ENCODE measurements around the gene PM20D2. TPM values are rescaled to one million over a fixed set of nuclear protein-coding genes. Genes with fewer than 3 reads are reported as not detected.

The PM20D2 gene
- total and polyA plus RNA-seq, 2 experiments from 2014 or later: 4.4 to 10.2 TPM

GRCh38 chr6:89183294-89183693 lies 37.4 kb downstream of the PM20D2 start:
- H3K27me3 Mint-ChIP-seq (ENCODE audit: insufficient read depth, low read depth, poor library complexity): peaks cover 2% of the 10 kb centered on the region
- TF ChIP-seq NANOG (IDR thresholded peaks at IDR 0.05; ENCODE audit: borderline replicate concordance): no peak
- no peak for TF ChIP-seq STAT1 (IDR thresholded peaks at IDR 0.05; ENCODE audit: unreplicated experiment)
- no peak for TF ChIP-seq REST (IDR thresholded peaks at IDR 0.05; ENCODE audit: unreplicated experiment)
- Histone ChIP-seq H4K20me1 (replicated peaks; ENCODE audit: insufficient read depth) (no peaks in the 10 kb centered on the region), H3K4me2 (no peak overlapping the region), H3K79me2 (replicated peaks; ENCODE audit: insufficient read depth) (no peaks in the 10 kb centered on the region), H2AFZ (no peak overlapping the region), H3K4me1 (ENCODE audit: insufficient read depth) (no peaks in the 10 kb centered on the region), H3K4me3 (no peak overlapping the region), H3K9me2 (ENCODE audit: insufficient read depth) (no peaks in the 10 kb centered on the region), H3F3A (replicated peaks; ENCODE audit: low read depth) (no peaks in the 10 kb centered on the region), H3K27me3 (ENCODE audit: insufficient read depth) (no peaks in the 10 kb centered on the region), H3K36me3 (ENCODE audit: insufficient read depth) (no peaks in the 10 kb centered on the region), H3K27ac (ENCODE audit: low read depth) (no peak overlapping the region)
- ATAC-seq: no peak
- peaks cover 4% of the 10 kb centered on the region; the same call in 2 of the 3 replicates for H3K4me1 Mint-ChIP-seq
- DNase-seq (ENCODE audit: low spot score): no peak
- H3K4me3 Mint-ChIP-seq: no peak overlapping the region
- no peaks in the 10 kb centered on the region for H3K9me3 Mint-ChIP-seq
- H3K36me3 Mint-ChIP-seq (ENCODE audit: low read depth): no peaks in the 10 kb centered on the region
- no peak overlapping the region for H3K27ac Mint-ChIP-seq

- Histone ChIP-seq H3K4me1 (ENCODE audit: insufficient read depth) (no peaks in the 10 kb centered on the region), H3K36me3 (ENCODE audit: insufficient read depth) (no peaks in the 10 kb centered on the region), H3K27ac (ENCODE audit: low read depth) (no peak overlapping the region), H3K4me2 (no peak overlapping the region), H3K9me2 (ENCODE audit: insufficient read depth) (no peaks in the 10 kb centered on the region), H4K20me1 (replicated peaks; ENCODE audit: insufficient read depth) (no peaks in the 10 kb centered on the region), H3F3A (replicated peaks; ENCODE audit: low read depth) (no peaks in the 10 kb centered on the region), H2AFZ (no peak overlapping the region), H3K4me3 (no peak overlapping the region), H3K79me2 (replicated peaks; ENCODE audit: insufficient read depth) (no peaks in the 10 kb centered on the region), H3K27me3 (ENCODE audit: insufficient read depth) (no peaks in the 10 kb centered on the region)
- Mint-ChIP-seq H3K9me3 (no peaks in the 10 kb centered on the region), H3K4me1 (peaks cover 4% of the 10 kb centered on the region; the same call in 2 of the 3 replicates), H3K27ac (no peak overlapping the region), H3K36me3 (ENCODE audit: low read depth) (no peaks in the 10 kb centered on the region), H3K27me3 (ENCODE audit: insufficient read depth, low read depth, poor library complexity) (peaks cover 2% of the 10 kb centered on the region), H3K4me3 (no peak overlapping the region)
- DNase-seq (ENCODE audit: low spot score): peak; percentile 8
- TF ChIP-seq, protein P1, sequence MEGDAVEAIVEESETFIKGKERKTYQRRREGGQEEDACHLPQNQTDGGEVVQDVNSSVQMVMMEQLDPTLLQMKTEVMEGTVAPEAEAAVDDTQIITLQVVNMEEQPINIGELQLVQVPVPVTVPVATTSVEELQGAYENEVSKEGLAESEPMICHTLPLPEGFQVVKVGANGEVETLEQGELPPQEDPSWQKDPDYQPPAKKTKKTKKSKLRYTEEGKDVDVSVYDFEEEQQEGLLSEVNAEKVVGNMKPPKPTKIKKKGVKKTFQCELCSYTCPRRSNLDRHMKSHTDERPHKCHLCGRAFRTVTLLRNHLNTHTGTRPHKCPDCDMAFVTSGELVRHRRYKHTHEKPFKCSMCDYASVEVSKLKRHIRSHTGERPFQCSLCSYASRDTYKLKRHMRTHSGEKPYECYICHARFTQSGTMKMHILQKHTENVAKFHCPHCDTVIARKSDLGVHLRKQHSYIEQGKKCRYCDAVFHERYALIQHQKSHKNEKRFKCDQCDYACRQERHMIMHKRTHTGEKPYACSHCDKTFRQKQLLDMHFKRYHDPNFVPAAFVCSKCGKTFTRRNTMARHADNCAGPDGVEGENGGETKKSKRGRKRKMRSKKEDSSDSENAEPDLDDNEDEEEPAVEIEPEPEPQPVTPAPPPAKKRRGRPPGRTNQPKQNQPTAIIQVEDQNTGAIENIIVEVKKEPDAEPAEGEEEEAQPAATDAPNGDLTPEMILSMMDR (conservative IDR thresholded peaks at IDR 0.05; ENCODE audit: low read depth in 2 of 2): no peak
- TF ChIP-seq ZNF114 (CRISPR knock-in tag; IDR thresholded peaks at IDR 0.05): no peak
- no peak for TF ChIP-seq EZH2 (IDR thresholded peaks at IDR 0.05; ENCODE audit: low read depth, unreplicated experiment)
- no peak for TF ChIP-seq JUNB (IDR thresholded peaks at IDR 0.05; ENCODE audit: unreplicated experiment)
- TF ChIP-seq, protein P2, sequence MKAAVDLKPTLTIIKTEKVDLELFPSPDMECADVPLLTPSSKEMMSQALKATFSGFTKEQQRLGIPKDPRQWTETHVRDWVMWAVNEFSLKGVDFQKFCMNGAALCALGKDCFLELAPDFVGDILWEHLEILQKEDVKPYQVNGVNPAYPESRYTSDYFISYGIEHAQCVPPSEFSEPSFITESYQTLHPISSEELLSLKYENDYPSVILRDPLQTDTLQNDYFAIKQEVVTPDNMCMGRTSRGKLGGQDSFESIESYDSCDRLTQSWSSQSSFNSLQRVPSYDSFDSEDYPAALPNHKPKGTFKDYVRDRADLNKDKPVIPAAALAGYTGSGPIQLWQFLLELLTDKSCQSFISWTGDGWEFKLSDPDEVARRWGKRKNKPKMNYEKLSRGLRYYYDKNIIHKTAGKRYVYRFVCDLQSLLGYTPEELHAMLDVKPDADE (IDR thresholded peaks at IDR 0.05): no peak
- no peak for TF ChIP-seq ZNF462 (CRISPR knock-in tag; IDR thresholded peaks at IDR 0.05)
- TF ChIP-seq CREB1 (CRISPR knock-in tag; IDR thresholded peaks at IDR 0.05; ENCODE audit: low read depth): no peak
- peak; percentile 56 for ATAC-seq
Observed at GRCh38 chr6:89184344-89184743, 38.5 kb downstream of the PM20D2 start.

Measured in GM23338 (cell line).